AG09309 (cell line): Measurements from ENCODE around the gene ASTN2.

Experiments used
- DNase-seq: peaks from one replicate; pipeline ENCODE4 v3.0.0-alpha.2; 2010; ENCODE audit warnings: low read depth
- H3K4me3 ChIP-seq: 2 replicates; pipeline ENCODE4 v1.5.1; 2011; ENCODE audit warnings: mild to moderate bottlenecking, low read depth, low read length, moderate library complexity; ENCODE audit not compliant: control insufficient read depth
- TF ChIP-seq, protein P1 (sequence below): IDR thresholded peaks from 2 replicates; pipeline ENCODE4 v1.5.1; 2011; ENCODE audit warnings: mild to moderate bottlenecking, low read depth, low read length, inconsistent platforms; ENCODE audit not compliant: insufficient read depth, control insufficient read depth; ENCODE audit errors: missing control alignments

ASTN2 gene

GRCh38 chr9:117355542-117355941, 59.3 kb downstream of the ASTN2 start:
- no peak overlapping the region for H3K4me3 ChIP-seq
- DNase-seq, result no peak
- TF ChIP-seq, protein P1, sequence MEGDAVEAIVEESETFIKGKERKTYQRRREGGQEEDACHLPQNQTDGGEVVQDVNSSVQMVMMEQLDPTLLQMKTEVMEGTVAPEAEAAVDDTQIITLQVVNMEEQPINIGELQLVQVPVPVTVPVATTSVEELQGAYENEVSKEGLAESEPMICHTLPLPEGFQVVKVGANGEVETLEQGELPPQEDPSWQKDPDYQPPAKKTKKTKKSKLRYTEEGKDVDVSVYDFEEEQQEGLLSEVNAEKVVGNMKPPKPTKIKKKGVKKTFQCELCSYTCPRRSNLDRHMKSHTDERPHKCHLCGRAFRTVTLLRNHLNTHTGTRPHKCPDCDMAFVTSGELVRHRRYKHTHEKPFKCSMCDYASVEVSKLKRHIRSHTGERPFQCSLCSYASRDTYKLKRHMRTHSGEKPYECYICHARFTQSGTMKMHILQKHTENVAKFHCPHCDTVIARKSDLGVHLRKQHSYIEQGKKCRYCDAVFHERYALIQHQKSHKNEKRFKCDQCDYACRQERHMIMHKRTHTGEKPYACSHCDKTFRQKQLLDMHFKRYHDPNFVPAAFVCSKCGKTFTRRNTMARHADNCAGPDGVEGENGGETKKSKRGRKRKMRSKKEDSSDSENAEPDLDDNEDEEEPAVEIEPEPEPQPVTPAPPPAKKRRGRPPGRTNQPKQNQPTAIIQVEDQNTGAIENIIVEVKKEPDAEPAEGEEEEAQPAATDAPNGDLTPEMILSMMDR, result no peak

DNA sequence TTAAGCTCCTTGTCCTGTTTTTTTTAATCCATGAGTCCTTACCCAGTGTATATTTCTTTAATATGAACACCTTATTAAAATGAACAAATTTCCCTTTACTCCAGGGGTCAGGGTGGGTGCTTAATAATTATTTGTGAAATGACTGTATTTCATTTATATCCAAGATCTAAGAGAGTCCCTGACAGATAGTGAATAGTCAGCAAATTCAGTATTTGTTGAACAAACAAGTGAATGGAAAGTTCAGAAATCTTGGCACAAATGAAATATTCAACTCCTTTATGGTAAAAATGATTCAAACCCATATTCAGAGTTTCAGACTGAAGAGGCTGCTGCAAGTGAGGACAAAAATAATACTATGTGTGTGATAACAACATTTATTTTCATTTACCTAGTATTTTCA, 59.9 kb downstream of the ASTN2 start:
- DNase-seq, result no peak
- TF ChIP-seq, protein P1, result no peak
- no peak overlapping the region for H3K4me3 ChIP-seq

GRCh38 chr9:117354244-117354847, 60.5 kb downstream of the ASTN2 start:
- DNase-seq, result no peak
- TF ChIP-seq, protein P1, result no peak
- H3K4me3 ChIP-seq, result no peak overlapping the region

- TF ChIP-seq, protein P1, result no peak
- H3K4me3 ChIP-seq, result no peak overlapping the region
- DNase-seq, result no peak
Measured at GRCh38 chr9:117344892-117345660, 69.8 kb downstream of the ASTN2 start.

- no peak overlapping the region for H3K4me3 ChIP-seq
- DNase-seq, result no peak
- TF ChIP-seq, protein P1, result no peak
Measured at GRCh38 chr9:117343427-117343826, 71.4 kb downstream of the ASTN2 start.

DNA sequence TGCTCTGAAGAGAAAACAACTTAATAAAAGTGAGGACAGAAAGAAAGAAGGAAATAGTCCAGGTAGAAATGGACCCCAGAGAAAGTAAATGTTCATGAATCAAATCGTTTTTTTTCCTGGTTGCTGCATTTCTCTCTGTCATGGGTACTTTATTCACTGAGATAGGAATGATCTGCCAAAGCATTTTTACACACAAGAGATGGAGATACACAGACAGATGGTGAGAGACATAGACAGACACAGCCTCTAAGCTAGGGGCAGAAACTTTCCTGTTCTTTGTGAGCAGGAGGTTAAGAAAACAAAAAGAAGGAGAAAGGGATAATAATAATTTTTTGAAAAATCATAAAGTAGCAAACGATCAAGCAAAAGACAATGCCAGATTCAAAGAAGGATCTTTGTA, 73.7 kb downstream of the ASTN2 start:
- no peak for DNase-seq
- no peak overlapping the region for H3K4me3 ChIP-seq
- TF ChIP-seq, protein P1, result no peak
